GM13977 (cell line): ENCODE measurements around the gene NUDT2.
A peak's percentile ranks its signal among the peaks of the same experiment; 100 is the strongest.

Experiments used
- DNase-seq: peaks from one replicate; pipeline ENCODE4 v3.0.0; 2012; ENCODE audit warnings: low spot score
- in situ Hi-C: fragments of 300-500 bp; cut with MboI; formaldehyde crosslinking; loops from one replicate; pipeline ENCODE4 v1.12.0; 2022; ENCODE audit warnings: low sequenced_read_pairs, low pct_unique_long_range_greater_than_20kb, mixed read lengths, inconsistent platforms; ENCODE audit not compliant: unreplicated experiment
- TF ChIP-seq, protein P1 (sequence below): IDR thresholded peaks from 2 replicates; pipeline ENCODE4 v1.5.1; 2012; ENCODE audit warnings: mild to moderate bottlenecking, control low read depth; ENCODE audit not compliant: insufficient read depth; ENCODE audit errors: extremely low read depth, missing control alignments

Gene NUDT2

DNA sequence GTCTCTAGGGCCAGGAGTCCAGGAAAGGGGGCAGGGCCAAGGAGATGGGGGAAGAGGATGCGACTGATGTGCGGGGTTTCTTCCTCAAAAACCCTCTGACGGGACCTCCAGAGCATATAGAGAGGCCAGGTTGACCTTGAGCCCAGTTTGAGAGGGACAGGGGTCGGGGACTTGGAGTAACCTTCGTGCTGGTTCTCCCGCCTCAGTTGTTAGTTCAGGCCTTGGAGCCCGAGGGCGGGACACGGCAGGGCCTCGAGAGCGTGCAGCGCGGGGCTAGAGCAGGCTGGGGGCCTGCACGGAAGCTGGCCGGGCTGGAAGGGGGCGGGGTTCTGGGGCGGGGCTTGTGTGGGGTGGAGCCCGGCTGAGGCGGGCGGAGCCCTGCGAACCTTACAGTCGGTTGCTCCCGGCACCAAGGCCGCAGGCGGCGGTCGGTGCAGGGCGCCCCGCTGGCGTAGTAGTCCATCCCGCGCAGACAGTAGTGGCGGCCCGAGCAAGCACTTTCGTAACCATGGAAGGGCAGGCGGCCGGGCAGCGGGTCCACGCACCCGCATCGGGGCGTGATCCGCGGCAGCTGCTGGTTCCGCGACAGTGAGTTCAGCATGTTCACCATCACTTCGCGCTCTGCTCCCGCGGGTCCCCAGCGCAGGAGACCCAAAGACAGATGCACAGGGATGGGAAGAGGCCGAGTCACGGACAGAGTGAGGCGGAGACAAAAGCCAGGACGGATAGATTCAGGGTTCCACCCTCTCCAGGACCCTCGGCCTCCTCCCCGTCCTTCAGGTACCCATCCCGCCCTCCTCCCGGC, 51.3 kb downstream of the NUDT2 start:
- TF ChIP-seq, protein P1, sequence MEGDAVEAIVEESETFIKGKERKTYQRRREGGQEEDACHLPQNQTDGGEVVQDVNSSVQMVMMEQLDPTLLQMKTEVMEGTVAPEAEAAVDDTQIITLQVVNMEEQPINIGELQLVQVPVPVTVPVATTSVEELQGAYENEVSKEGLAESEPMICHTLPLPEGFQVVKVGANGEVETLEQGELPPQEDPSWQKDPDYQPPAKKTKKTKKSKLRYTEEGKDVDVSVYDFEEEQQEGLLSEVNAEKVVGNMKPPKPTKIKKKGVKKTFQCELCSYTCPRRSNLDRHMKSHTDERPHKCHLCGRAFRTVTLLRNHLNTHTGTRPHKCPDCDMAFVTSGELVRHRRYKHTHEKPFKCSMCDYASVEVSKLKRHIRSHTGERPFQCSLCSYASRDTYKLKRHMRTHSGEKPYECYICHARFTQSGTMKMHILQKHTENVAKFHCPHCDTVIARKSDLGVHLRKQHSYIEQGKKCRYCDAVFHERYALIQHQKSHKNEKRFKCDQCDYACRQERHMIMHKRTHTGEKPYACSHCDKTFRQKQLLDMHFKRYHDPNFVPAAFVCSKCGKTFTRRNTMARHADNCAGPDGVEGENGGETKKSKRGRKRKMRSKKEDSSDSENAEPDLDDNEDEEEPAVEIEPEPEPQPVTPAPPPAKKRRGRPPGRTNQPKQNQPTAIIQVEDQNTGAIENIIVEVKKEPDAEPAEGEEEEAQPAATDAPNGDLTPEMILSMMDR, result no peak
- in situ Hi-C loops, result no loop called here
- DNase-seq, result peak; percentile 95

DNA sequence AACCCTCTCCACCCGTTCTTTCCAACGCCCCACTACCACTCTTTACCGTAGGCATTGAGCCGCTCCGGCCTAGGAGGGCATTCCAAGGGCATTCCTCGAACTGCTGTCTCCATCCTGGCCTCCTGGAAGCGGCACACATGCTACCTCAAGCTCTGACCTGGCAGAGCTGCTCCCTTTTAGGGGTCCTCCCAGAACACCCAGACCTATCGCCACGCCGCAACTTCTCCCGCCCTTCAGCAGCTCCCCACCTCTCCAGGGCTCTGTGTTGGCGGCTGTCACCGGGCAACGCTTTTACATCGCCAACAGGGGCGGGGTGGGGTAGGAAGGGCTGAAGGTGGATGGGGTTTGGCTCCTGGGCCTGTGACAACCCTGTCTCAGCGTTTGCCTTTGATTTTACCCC, 52.0 kb downstream of the NUDT2 start:
- TF ChIP-seq, protein P1, result no peak

DNA sequence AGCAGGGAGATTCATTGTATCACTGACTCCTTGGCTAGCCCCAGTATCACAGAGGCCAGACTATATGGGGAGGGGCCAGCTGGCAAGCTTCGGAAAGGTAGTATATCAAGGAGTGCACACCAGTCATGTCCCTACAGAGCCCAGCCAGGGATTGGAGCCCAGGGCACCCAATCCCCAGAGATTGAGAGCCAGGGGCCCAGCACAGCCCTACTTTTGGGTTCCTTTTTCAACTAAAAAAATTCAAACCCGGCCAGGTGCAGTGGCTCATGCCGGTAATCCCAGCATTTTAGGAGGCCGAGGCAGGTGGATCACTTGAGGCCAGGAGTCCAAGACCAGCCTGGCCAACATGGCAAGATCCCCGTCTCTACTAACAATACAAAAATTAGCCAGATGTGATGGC, 52.7 kb downstream of the NUDT2 start:
- DNase-seq, result no peak
- in situ Hi-C loops, result no loop called here
- TF ChIP-seq, protein P1, result no peak

More for the DNA sequence above, 52.0 kb downstream of the NUDT2 start:
- in situ Hi-C loops, result no loop called here
- no peak for DNase-seq

DNA sequence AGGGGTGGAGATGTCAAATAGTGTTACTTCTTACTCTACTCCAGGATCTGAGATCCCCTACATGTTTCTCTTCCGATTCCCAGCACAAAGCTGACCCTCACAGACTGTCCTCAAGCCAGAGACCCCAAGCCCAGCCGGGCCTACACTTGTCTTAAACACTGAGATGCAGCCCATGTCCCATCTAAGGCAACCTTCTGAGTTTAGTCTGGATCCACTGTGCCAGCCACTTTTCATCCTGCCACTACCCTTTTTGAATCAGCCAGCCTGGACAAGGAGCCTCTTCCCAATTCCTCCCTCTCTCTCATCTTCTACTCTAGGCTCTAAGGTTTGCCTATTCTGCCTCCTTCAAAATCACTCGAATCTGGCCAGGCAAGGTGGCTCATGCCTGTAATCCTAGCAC, 53.5 kb downstream of the NUDT2 start:
- in situ Hi-C loops, result no loop called here
- TF ChIP-seq, protein P1, result no peak

DNA sequence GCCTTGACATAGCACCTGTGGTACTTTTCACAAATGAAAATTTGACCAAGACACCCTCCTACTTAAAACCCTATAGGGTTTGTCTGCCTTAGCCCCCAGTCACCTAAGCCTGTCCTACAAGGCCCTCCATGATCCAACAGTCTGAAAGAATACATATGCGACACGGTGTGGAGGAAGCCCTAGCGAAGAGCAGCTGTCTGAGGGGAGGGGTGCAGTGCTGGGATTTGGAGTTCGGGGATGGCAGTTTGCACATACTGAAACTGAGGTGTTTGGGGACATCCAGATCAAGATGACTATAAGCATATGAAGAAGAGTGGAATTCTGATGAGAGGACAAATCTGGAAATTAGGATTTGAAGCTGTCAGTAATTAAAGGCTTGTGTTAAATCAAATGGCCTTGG, 54.5 kb downstream of the NUDT2 start:
- TF ChIP-seq, protein P1, result no peak
- no peak for DNase-seq
- in situ Hi-C loops, result no loop called here

More for the DNA sequence above, 53.5 kb downstream of the NUDT2 start:
- no peak for DNase-seq

DNA sequence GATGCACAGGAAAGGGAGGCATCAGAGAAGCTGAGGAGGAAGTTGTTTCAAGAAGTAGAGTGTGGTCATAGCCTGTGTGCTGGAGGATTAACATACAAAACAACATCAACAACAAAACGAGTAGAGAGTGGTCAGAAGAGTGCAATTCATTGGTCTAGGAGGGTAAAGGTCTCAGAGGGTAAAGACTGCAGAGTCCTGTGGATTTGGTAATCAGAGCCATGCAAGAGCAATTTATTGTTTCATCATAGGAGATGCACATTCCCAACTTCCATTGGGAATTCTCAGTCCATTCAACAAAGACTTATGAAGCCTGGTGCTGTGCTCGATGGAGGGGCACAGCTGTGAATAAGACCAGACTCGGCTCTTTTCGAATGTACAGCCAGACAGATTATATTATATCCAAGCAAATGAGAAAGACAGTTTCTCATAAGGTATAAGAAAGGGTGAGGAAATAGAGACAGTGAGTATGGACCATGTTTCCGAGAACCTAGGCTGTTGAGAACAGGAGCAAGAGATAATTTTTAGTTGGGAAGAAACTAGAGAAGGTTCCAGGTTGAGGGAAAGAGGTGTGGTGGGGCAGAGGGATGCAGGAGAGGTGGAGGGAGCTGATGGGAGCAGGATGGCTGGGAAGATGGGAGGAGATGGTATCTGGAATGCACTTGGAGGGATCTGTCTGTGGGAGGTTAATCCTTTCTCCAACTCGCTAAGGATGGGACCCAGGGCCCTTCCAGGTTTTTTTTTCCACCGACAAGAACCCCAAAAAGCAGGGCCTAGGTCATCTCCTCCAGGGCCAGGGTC, 55.2 kb downstream of the NUDT2 start:
- TF ChIP-seq, protein P1, result no peak
- in situ Hi-C loops, result no loop called here
- no peak for DNase-seq
